K562 (cell line): ENCODE measurements around the gene AGTR1. TPM values are rescaled to one million over a fixed set of nuclear protein-coding genes. Genes with fewer than 3 reads are reported as not detected.
A peak's percentile ranks its signal among the peaks of the same experiment; 100 is the strongest.
"Not testable (repeated sequence)": the region's sequence is repeated elsewhere in the genome, so short reads cannot be mapped to it uniquely, and the experiment has no call there.

ENCODE experiments used
- ATAC-seq: fragments of 200-7000 bp; cut with Tn5 transposase; 3 replicates; pipeline ENCODE4 v1.9.1; 2020; ENCODE audit warnings: moderate library complexity
- BruUV-seq: library from RNA; stranded (reverse); fragments of 400-500 nt; replicated peaks from 2 replicates; lab custom pipeline; 2021; lab: Mats Ljungman, UMichigan
- CTCF ChIA-PET: fragments of 300-600 bp; formaldehyde crosslinking; extraction: SDS; loops from one replicate; lab custom pipeline; 2021; ENCODE audit warnings: low intra/inter-chr PET ratio; lab: Yijun Ruan, JAX
- POLR2A ChIA-PET: fragments of 300-600, 350-650 bp; sonication (Branson Sonifier 250); formaldehyde crosslinking; extraction: SDS; loops from one replicate; lab custom pipeline; 2021; ENCODE audit warnings: antibody characterized with exemption, inconsistent platforms; lab: Yijun Ruan, JAX
- DNase-seq, 4 experiments: peaks; one replicate each; pipeline versions ENCODE4 v3.0.0 to v3.0.0-alpha.2; 2011 to 2018; ENCODE audit warnings: low spot score in 3 of 4, mixed read lengths in 3 of 4; ENCODE audit errors: extremely low read depth in 1 of 4
- FAIRE-seq: peaks from 2 replicates; lab custom pipeline; 2011; peaks lifted over from hg19 to GRCh38; lab: Jason Lieb, UNC
- H2AFZ ChIP-seq: 2 replicates; pipeline ENCODE4 v1.6.0; 2011; ENCODE audit warnings: low read depth, low read length, control low read depth, inconsistent platforms
- H3K27ac ChIP-seq: fragments of 200-600 bp; 3 replicates; pipeline ENCODE4 v1.8.0; 2011; ENCODE audit warnings: low read depth, mild to moderate bottlenecking, control low read depth, inconsistent platforms, low read length, moderate library complexity, mixed read lengths; ENCODE audit errors: extremely low read depth
- H3K27me3 ChIP-seq, 2 experiments: fragments of 300-600 bp in 1 of 2; 2 replicates in 1 of 2; 3 replicates in 1 of 2; pipeline versions ENCODE4 v1.6.0 to v1.8.0; 2011; ENCODE audit warnings: inconsistent platforms in 2 of 2, low read length in 2 of 2, mild to moderate bottlenecking in 1 of 2, mixed read lengths in 1 of 2, moderate library complexity in 1 of 2; ENCODE audit not compliant: control insufficient read depth in 2 of 2, insufficient read depth in 2 of 2
- H3K36me3 ChIP-seq: fragments of 300-600 bp; 3 replicates; pipeline ENCODE4 v1.8.0; 2011; ENCODE audit warnings: mild to moderate bottlenecking, low read length, inconsistent platforms; ENCODE audit not compliant: control insufficient read depth, insufficient read depth
- H3K4me1 ChIP-seq, 2 experiments: fragments of 200-600 bp in 1 of 2; replicated peaks in 1 of 2; 2 replicates in 1 of 2; 3 replicates in 1 of 2; pipeline versions ENCODE4 v1.5.1 to v1.8.0; 2011; ENCODE audit warnings: inconsistent platforms in 2 of 2, low read length in 2 of 2, mild to moderate bottlenecking in 1 of 2, mixed read lengths in 1 of 2, moderate library complexity in 1 of 2; ENCODE audit not compliant: control insufficient read depth in 2 of 2, insufficient read depth in 2 of 2
- H3K4me2 ChIP-seq: 2 replicates; pipeline ENCODE4 v1.6.1; 2011; ENCODE audit warnings: low read length, control low read depth, inconsistent platforms, mixed read lengths; ENCODE audit not compliant: insufficient read depth
- H3K4me3 ChIP-seq: fragments of 200-600 bp; sonication (generic), shearing (Covaris generic); 2 replicates; pipeline ENCODE4 v1.5.1; 2016; ENCODE audit warnings: control low read depth, inconsistent platforms
- H3K79me2 ChIP-seq: fragments of 200-600 bp; 3 replicates; pipeline ENCODE4 v1.8.0; 2011; ENCODE audit warnings: low read length, inconsistent platforms; ENCODE audit not compliant: control insufficient read depth, insufficient read depth
- H3K9ac ChIP-seq, 2 experiments: 2 replicates each; pipeline versions ENCODE4 v1.6.0 to v1.6.1; 2011; ENCODE audit warnings: low read depth in 2 of 2, low read length in 2 of 2, control low read depth in 1 of 2, inconsistent platforms in 1 of 2, mild to moderate bottlenecking in 1 of 2, mixed read lengths in 1 of 2; ENCODE audit not compliant: insufficient read depth in 1 of 2
- H3K9me1 ChIP-seq: one replicate; pipeline ENCODE4 v1.6.0; 2011; ENCODE audit warnings: inconsistent platforms, mild to moderate bottlenecking, low read length, moderate library complexity; ENCODE audit not compliant: control insufficient read depth, insufficient read depth
- H3K9me3 ChIP-seq: replicated peaks from 2 replicates; pipeline ENCODE4 v1.5.1; 2011; ENCODE audit warnings: low read depth, low read length, inconsistent platforms; ENCODE audit not compliant: control insufficient read depth, insufficient read depth
- H4K20me1 ChIP-seq: replicated peaks from 2 replicates; pipeline ENCODE4 v1.6.1; 2011; ENCODE audit warnings: low read length, inconsistent platforms, mixed read lengths; ENCODE audit not compliant: control insufficient read depth, insufficient read depth
- ELK1 ChIP-seq: sonication (generic); formaldehyde crosslinking; IDR thresholded peaks from 2 replicates; pipeline ENCODE4 v1.8.1; 2022; ENCODE audit warnings: missing genetic modification reagents
- FIP1L1 ChIP-seq: fragments of 200-400 bp; formaldehyde crosslinking; IDR thresholded peaks from 2 replicates; pipeline ENCODE4 v1.6.1; 2018; ENCODE audit warnings: mild to moderate bottlenecking, low read depth, low read length; ENCODE audit not compliant: poor library complexity, severe bottlenecking
- HMBOX1 ChIP-seq: sonication (generic); IDR thresholded peaks from 2 replicates; pipeline ENCODE4 v1.6.1; 2016
- HMG20B ChIP-seq: fragments of 250-450 bp; sonication (Bioruptor Pico); IDR thresholded peaks from 2 replicates; pipeline ENCODE4 v1.5.0; 2021; ENCODE audit warnings: mild to moderate bottlenecking
- KLF6 ChIP-seq: fragments of 250-450 bp; sonication (Bioruptor Pico); IDR thresholded peaks from 2 replicates; pipeline ENCODE4 v1.4.0; 2020; ENCODE audit warnings: mild to moderate bottlenecking, moderate library complexity, borderline replicate concordance
- MAFG ChIP-seq: fragments of 450-650 bp; conservative IDR thresholded peaks from 2 replicates; pipeline ENCODE4 v1.6.1; 2016; ENCODE audit warnings: missing genetic modification characterization, missing compliant biosample characterization
- NR3C1 ChIP-seq: sonication (generic); formaldehyde crosslinking; IDR thresholded peaks from 2 replicates; pipeline ENCODE4 v1.8.1; 2022; ENCODE audit warnings: missing genetic modification reagents
- PHB2 ChIP-seq: fragments of 450-650 bp; IDR thresholded peaks from 2 replicates; pipeline ENCODE4 v1.6.1; 2017; ENCODE audit warnings: low read depth
- PHTF2 ChIP-seq: fragments of 250-450 bp; sonication (Bioruptor Pico); IDR thresholded peaks from 2 replicates; pipeline ENCODE4 v1.5.0; 2021; ENCODE audit warnings: mild to moderate bottlenecking
- RBFOX2 ChIP-seq: fragments of 200-400 bp; formaldehyde crosslinking; IDR thresholded peaks from 2 replicates; pipeline ENCODE4 v1.6.1; 2017; ENCODE audit warnings: low read depth, mild to moderate bottlenecking, low read length, moderate library complexity
- TGIF2 ChIP-seq: sonication (generic); formaldehyde crosslinking; IDR thresholded peaks from 2 replicates; pipeline ENCODE4 v1.8.1; 2022; ENCODE audit warnings: mild to moderate bottlenecking, missing genetic modification reagents, moderate library complexity
- TRIM25 ChIP-seq: fragments of 450-650 bp; IDR thresholded peaks from 2 replicates; pipeline ENCODE4 v1.7.0; 2016; ENCODE audit warnings: borderline replicate concordance
- ZNF316 ChIP-seq: fragments of 450-650 bp; IDR thresholded peaks from 2 replicates; pipeline ENCODE4 v1.6.1; 2016
- WGBS: fragments of 100-300 bp; shearing (Covaris generic); methylation state at CpG from one replicate; pipeline ENCODE4 v1.1.6; 2016; ENCODE audit warnings: low coverage, mixed read lengths; ENCODE audit not compliant: insufficient coverage; ENCODE audit errors: missing lambda C conversion rate; 5-methylcytosine and 5-hydroxymethylcytosine counted together
- in situ Hi-C: fragments of 300-500 bp; cut with MboI; formaldehyde crosslinking; loops from 4 replicates; pipeline ENCODE4 v1.15.0; 2018; ENCODE audit warnings: inconsistent platforms, mixed read lengths
- intact Hi-C: fragments of 100-400 bp; cut with micrococcal nuclease; formaldehyde crosslinking; loops from 2 replicates; pipeline ENCODE4 v1.14.2; 2022
- polyA plus RNA-seq, 8 experiments: library from polyadenylated mRNA; depleted of rRNA in 4 of 8; stranded (reverse) in 5 of 8; unstranded in 3 of 8; fragments of >200 nt; fragmentation: Nextera tagmentation in 2 of 8; fragmentation: Illumina TruSeq in 1 of 8; extraction: Ambion mirVana in 2 of 8; extraction: Trizol in 1 of 8; gene quantifications; 2 replicates each; pipeline versions ENCODE4 v1.2.1 to v1.2.3, GENCODE V29; 2011 to 2014; ENCODE audit warnings: inconsistent platforms in 1 of 8, missing spikeins in 1 of 8
- total RNA-seq, 7 experiments: library from RNA; depleted of rRNA in 6 of 7; stranded (reverse); fragments of >200 nt in 6 of 7; fragmentation: Illumina TruSeq in 2 of 7; extraction: Trizol in 2 of 7; gene quantifications; 2 replicates each; pipeline versions ENCODE4 v1.2.1 to v1.2.3, GENCODE V29; 2011 to 2021; ENCODE audit warnings: low replicate concordance in 1 of 7

The AGTR1 gene
- total and polyA plus RNA-seq, 9 of the 15 experiments (the other 6 are each of a cell fraction or from before 2014, with no cell fraction given) = not detected

- ATAC-seq, H3K4me3 ChIP-seq, intact Hi-C loops, H3K4me2 ChIP-seq, POLR2A ChIA-PET, H3K9me3 ChIP-seq, H3K9ac ChIP-seq, H3K9me1 ChIP-seq, H4K20me1 ChIP-seq, H3K27me3 ChIP-seq, in situ Hi-C loops, H3K79me2 ChIP-seq, CTCF ChIA-PET, BruUV-seq, H2AFZ ChIP-seq, DNase-seq, H3K27ac ChIP-seq, H3K4me1 ChIP-seq, FAIRE-seq, H3K36me3 ChIP-seq: not testable (repeated sequence)
- 3% methylated on average over 5 of the region's 5 CpGs for WGBS
These were observed 55.7 kb downstream of the AGTR1 start for GRCh38 chr3:148753385-148753784.

- in situ Hi-C loops = no loop called here
- CTCF ChIA-PET = no interaction called here
- H4K20me1 ChIP-seq = no peaks in the 10 kb centered on the region
- TF ChIP-seq TGIF2 (CRISPR knock-in tag) (no peak), HMBOX1 (no peak), ZNF316 (0 out of 2 replicates have a peak, but pooled peaks have one; percentile 16), PHB2 (no peak), NR3C1 (no peak), KLF6 (CRISPR knock-in tag) (no peak), RBFOX2 (no peak), HMG20B (no peak), PHTF2 (no peak), ELK1 (CRISPR knock-in tag) (no peak), MAFG (tag) (0 out of 2 replicates have a peak, but pooled peaks have one; percentile 7), FIP1L1 (no peak), TRIM25 (no peak)
These were observed 57.9 kb downstream of the AGTR1 start for GRCh38 chr3:148755570-148755969.

More at GRCh38 chr3:148755570-148755969, 57.9 kb downstream of the AGTR1 start:
- ATAC-seq (no peak), DNase-seq (no peak), FAIRE-seq (no peak)
- Histone ChIP-seq H3K4me1 (no peaks in the 10 kb centered on the region), H2AFZ (no peak overlapping the region), H3K27me3 (no peaks in the 10 kb centered on the region), H3K9ac (no peak overlapping the region), H3K9me3 (no peaks in the 10 kb centered on the region; the same call in 1 of the 2 replicates), H3K9me1 (no peaks in the 10 kb centered on the region), H3K4me2 (no peak overlapping the region), H3K36me3 (no peaks in the 10 kb centered on the region), H3K79me2 (no peaks in the 10 kb centered on the region), H3K4me3 (no peak overlapping the region), H3K27ac (no peak overlapping the region)
- BruUV-seq = no TSS peak
- intact Hi-C loops = no loop called here
- POLR2A ChIA-PET = no interaction called here
